ENCODE data around the gene GNAT3. TPM values are rescaled to one million over a fixed set of nuclear protein-coding genes. Genes with fewer than 3 reads are reported as not detected.

Gene GNAT3
- total RNA-seq, 1 donor from 2014 or later: not detected

GRCh38 chr7:80429181-80429580, 82.7 kb downstream of the GNAT3 start:
- no peak overlapping the region for H3K4me3 ChIP-seq (ENCODE audit: low read length in 3 of 3)

GRCh38 chr7:80428161-80429054, 83.5 kb downstream of the GNAT3 start:
- H3K4me1 ChIP-seq (ENCODE audit: control insufficient read depth in 3 of 3, insufficient read depth in 3 of 3, low read length in 3 of 3): no peaks in the 10 kb centered on the region
- H3K36me3 ChIP-seq (ENCODE audit: control insufficient read depth in 3 of 3, insufficient read depth in 3 of 3, low read length in 3 of 3): no peaks in the 10 kb centered on the region
- H3K27me3 ChIP-seq (ENCODE audit: control insufficient read depth in 3 of 3, insufficient read depth in 3 of 3, low read length in 3 of 3): no peaks in the 10 kb centered on the region
- no peaks in the 10 kb centered on the region for H3K9me3 ChIP-seq (ENCODE audit: control insufficient read depth in 3 of 3, low read length in 3 of 3)
- H3K9ac ChIP-seq (ENCODE audit: low read depth in 1 of 3, low read length in 3 of 3): no peak overlapping the region
- peak overlapping the region in 1 of 3 donors; percentile 57 for H3K4me3 ChIP-seq (ENCODE audit: low read length in 3 of 3)
- no peak overlapping the region for H3K27ac ChIP-seq (ENCODE audit: low read depth, low read length)

More at GRCh38 chr7:80429181-80429580, 82.7 kb downstream of the GNAT3 start:
- Histone ChIP-seq H3K27ac (ENCODE audit: low read depth, low read length) (no peak overlapping the region), H3K9ac (ENCODE audit: low read depth in 1 of 3, low read length in 3 of 3) (no peak overlapping the region), H3K4me1 (ENCODE audit: control insufficient read depth in 3 of 3, insufficient read depth in 3 of 3, low read length in 3 of 3) (no peaks in the 10 kb centered on the region), H3K9me3 (ENCODE audit: control insufficient read depth in 3 of 3, low read length in 3 of 3) (no peaks in the 10 kb centered on the region), H3K36me3 (ENCODE audit: control insufficient read depth in 3 of 3, insufficient read depth in 3 of 3, low read length in 3 of 3) (no peaks in the 10 kb centered on the region), H3K27me3 (ENCODE audit: control insufficient read depth in 3 of 3, insufficient read depth in 3 of 3, low read length in 3 of 3) (no peaks in the 10 kb centered on the region)

GRCh38 chr7:80427218-80427617, 84.6 kb downstream of the GNAT3 start:
- no peak overlapping the region for H3K4me3 ChIP-seq (ENCODE audit: low read length in 3 of 3)
- H3K9me3 ChIP-seq (ENCODE audit: control insufficient read depth in 3 of 3, low read length in 3 of 3): no peaks in the 10 kb centered on the region
- no peak overlapping the region for H3K27ac ChIP-seq (ENCODE audit: low read depth, low read length)
- H3K36me3 ChIP-seq (ENCODE audit: control insufficient read depth in 3 of 3, insufficient read depth in 3 of 3, low read length in 3 of 3): no peaks in the 10 kb centered on the region
- no peak overlapping the region for H3K9ac ChIP-seq (ENCODE audit: low read depth in 1 of 3, low read length in 3 of 3)
- H3K27me3 ChIP-seq (ENCODE audit: control insufficient read depth in 3 of 3, insufficient read depth in 3 of 3, low read length in 3 of 3): no peaks in the 10 kb centered on the region
- H3K4me1 ChIP-seq (ENCODE audit: control insufficient read depth in 3 of 3, insufficient read depth in 3 of 3, low read length in 3 of 3): no peaks in the 10 kb centered on the region

DNA sequence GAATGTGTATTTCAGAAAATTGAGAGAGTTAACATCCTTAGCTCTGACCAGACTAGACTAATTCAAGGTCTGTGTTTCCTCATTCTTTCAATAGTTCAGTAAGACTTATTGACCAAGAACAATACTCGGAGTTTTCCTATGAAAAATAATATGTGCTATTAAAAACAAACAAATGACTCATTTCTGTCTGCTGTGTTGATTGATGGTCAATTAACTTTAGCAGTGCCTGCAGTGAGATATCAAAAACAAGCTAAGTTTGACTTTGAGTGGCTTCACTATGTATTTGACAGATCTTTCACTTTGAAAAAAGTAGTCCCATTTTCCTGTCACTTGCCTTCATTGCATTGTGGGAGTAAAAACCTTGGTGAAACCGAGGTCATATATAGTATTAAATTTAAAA, 91.0 kb downstream of the GNAT3 start:
- Histone ChIP-seq H3K27me3 (ENCODE audit: control insufficient read depth in 3 of 3, insufficient read depth in 3 of 3, low read length in 3 of 3) (no peaks in the 10 kb centered on the region), H3K4me1 (ENCODE audit: control insufficient read depth in 3 of 3, insufficient read depth in 3 of 3, low read length in 3 of 3) (no peaks in the 10 kb centered on the region), H3K9me3 (ENCODE audit: control insufficient read depth in 3 of 3, low read length in 3 of 3) (no peaks in the 10 kb centered on the region), H3K36me3 (ENCODE audit: control insufficient read depth in 3 of 3, insufficient read depth in 3 of 3, low read length in 3 of 3) (no peaks in the 10 kb centered on the region), H3K9ac (ENCODE audit: low read depth in 1 of 3, low read length in 3 of 3) (no peak overlapping the region), H3K4me3 (ENCODE audit: low read length in 3 of 3) (no peak overlapping the region), H3K27ac (ENCODE audit: low read depth, low read length) (no peak overlapping the region)

DNA sequence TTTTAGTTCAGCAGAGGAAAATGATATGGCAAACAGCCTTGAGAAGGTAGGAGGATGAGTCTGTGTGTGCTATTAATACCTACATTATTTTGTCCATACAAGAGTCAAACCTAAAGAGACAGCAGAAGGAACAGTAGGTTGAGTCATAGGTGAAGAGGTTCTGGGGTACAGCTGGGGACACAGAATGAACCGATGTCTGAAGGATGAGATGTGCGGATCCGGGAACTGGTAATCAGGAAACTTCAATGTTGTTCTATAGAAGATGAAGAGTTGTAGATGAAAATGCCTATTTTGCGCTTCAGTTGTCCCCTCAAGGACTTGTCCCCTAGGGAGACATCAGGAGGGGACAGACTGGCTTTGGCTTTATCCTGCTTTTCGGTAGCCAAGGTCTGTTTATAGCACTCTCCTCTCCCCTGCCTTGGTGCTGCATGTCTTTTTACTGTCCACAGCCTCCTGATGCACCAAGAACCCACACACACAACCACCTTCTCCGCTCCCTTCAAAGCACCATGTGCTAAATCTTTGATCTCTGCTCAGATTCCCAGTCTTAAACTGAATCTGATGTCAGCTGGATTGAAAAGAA, 94.6 kb downstream of the GNAT3 start:
- Histone ChIP-seq H3K4me1 (ENCODE audit: control insufficient read depth in 3 of 3, insufficient read depth in 3 of 3, low read length in 3 of 3) (no peaks in the 10 kb centered on the region), H3K27ac (ENCODE audit: low read depth, low read length) (no peak overlapping the region), H3K4me3 (ENCODE audit: low read length in 3 of 3) (no peak overlapping the region), H3K9me3 (ENCODE audit: control insufficient read depth in 3 of 3, low read length in 3 of 3) (no peaks in the 10 kb centered on the region), H3K27me3 (ENCODE audit: control insufficient read depth in 3 of 3, insufficient read depth in 3 of 3, low read length in 3 of 3) (no peaks in the 10 kb centered on the region), H3K36me3 (ENCODE audit: control insufficient read depth in 3 of 3, insufficient read depth in 3 of 3, low read length in 3 of 3) (no peaks in the 10 kb centered on the region), H3K9ac (ENCODE audit: low read depth in 1 of 3, low read length in 3 of 3) (no peak overlapping the region)

DNA sequence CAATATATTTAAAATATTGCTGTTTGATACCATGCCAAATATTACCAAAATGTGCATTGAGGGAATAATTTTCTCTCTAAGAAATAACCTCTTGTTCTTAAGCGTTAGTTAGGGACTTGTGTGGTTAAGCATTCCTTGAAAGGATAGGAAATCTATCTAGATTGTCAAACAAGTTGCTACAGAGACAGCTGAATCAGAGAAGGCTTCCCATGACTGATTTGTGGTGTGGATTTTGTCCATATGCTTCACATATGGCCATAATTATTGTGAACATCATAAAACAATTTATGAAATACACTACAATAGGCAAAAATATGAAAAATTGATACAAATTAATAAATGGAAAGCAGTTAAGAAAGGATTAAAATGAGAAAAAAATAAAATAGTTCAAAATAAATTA, 96.3 kb downstream of the GNAT3 start:
- Histone ChIP-seq H3K27ac (ENCODE audit: low read depth, low read length) (no peak overlapping the region), H3K4me1 (ENCODE audit: control insufficient read depth in 3 of 3, insufficient read depth in 3 of 3, low read length in 3 of 3) (no peaks in the 10 kb centered on the region), H3K9me3 (ENCODE audit: control insufficient read depth in 3 of 3, low read length in 3 of 3) (no peaks in the 10 kb centered on the region), H3K27me3 (ENCODE audit: control insufficient read depth in 3 of 3, insufficient read depth in 3 of 3, low read length in 3 of 3) (no peaks in the 10 kb centered on the region), H3K9ac (ENCODE audit: low read depth in 1 of 3, low read length in 3 of 3) (no peak overlapping the region), H3K4me3 (ENCODE audit: low read length in 3 of 3) (no peak overlapping the region), H3K36me3 (ENCODE audit: control insufficient read depth in 3 of 3, insufficient read depth in 3 of 3, low read length in 3 of 3) (no peaks in the 10 kb centered on the region)

- Histone ChIP-seq H3K27ac (ENCODE audit: low read depth, low read length) (no peak overlapping the region), H3K9ac (ENCODE audit: low read depth in 1 of 3, low read length in 3 of 3) (no peak overlapping the region), H3K36me3 (ENCODE audit: control insufficient read depth in 3 of 3, insufficient read depth in 3 of 3, low read length in 3 of 3) (no peaks in the 10 kb centered on the region), H3K27me3 (ENCODE audit: control insufficient read depth in 3 of 3, insufficient read depth in 3 of 3, low read length in 3 of 3) (no peaks in the 10 kb centered on the region), H3K9me3 (ENCODE audit: control insufficient read depth in 3 of 3, low read length in 3 of 3) (no peaks in the 10 kb centered on the region), H3K4me3 (ENCODE audit: low read length in 3 of 3) (no peak overlapping the region), H3K4me1 (ENCODE audit: control insufficient read depth in 3 of 3, insufficient read depth in 3 of 3, low read length in 3 of 3) (no peaks in the 10 kb centered on the region)
Observed at GRCh38 chr7:80415114-80415513, 96.8 kb downstream of the GNAT3 start.

DNA sequence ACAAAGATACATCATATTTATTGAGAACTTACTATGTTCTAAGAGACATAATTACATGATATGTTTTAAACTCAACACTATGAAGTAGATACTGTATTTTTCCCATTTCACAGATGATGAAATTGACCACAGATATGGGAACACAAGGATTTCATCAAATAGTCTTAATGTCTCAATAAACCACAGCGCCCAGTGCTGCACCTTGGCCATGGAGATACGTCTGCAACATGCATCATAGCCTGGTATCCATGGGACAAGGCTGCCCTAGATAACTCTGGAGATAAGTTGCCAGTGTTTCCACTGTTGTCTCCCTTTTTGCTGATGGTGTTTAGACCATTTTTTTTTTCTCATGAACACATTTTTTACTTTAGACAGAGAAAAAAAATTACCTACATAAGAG, 97.5 kb downstream of the GNAT3 start:
- Histone ChIP-seq H3K27me3 (ENCODE audit: control insufficient read depth in 3 of 3, insufficient read depth in 3 of 3, low read length in 3 of 3) (no peaks in the 10 kb centered on the region), H3K27ac (ENCODE audit: low read depth, low read length) (no peak overlapping the region), H3K9ac (ENCODE audit: low read depth in 1 of 3, low read length in 3 of 3) (no peak overlapping the region), H3K4me1 (ENCODE audit: control insufficient read depth in 3 of 3, insufficient read depth in 3 of 3, low read length in 3 of 3) (no peaks in the 10 kb centered on the region), H3K36me3 (ENCODE audit: control insufficient read depth in 3 of 3, insufficient read depth in 3 of 3, low read length in 3 of 3) (no peaks in the 10 kb centered on the region), H3K9me3 (ENCODE audit: control insufficient read depth in 3 of 3, low read length in 3 of 3) (no peaks in the 10 kb centered on the region), H3K4me3 (ENCODE audit: low read length in 3 of 3) (no peak overlapping the region)

DNA sequence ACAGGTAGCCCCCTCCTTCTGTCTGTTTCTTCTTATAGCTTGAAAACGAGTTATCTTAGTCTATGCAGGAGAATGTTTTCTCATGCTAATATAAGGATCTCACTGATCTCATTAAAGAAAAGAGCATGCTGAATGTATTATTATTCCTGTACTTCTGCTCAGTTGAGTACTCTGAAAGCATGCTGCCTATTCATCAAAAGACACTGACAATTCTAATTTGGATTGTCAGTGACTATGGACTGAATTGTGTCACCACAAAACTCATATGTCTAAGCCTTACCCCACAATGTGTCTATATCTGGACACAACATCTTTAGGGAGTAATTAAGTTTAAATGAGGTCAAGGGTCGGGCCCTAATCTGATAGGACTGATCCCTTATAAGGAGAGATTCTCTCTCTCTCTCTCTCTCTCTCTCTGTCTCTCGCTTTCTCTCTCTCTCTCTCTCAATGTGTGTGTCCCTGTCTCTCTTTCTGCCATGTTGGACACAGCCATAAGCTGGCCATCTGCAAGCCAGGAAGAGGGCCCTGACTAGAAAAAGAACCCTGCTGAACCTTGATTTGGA, 98.4 kb downstream of the GNAT3 start:
- H3K36me3 ChIP-seq (ENCODE audit: control insufficient read depth in 3 of 3, insufficient read depth in 3 of 3, low read length in 3 of 3): no peaks in the 10 kb centered on the region
- H3K27ac ChIP-seq (ENCODE audit: low read depth, low read length): no peak overlapping the region
- no peaks in the 10 kb centered on the region for H3K4me1 ChIP-seq (ENCODE audit: control insufficient read depth in 3 of 3, insufficient read depth in 3 of 3, low read length in 3 of 3)
- H3K4me3 ChIP-seq (ENCODE audit: low read length in 3 of 3): no peak overlapping the region
- H3K27me3 ChIP-seq (ENCODE audit: control insufficient read depth in 3 of 3, insufficient read depth in 3 of 3, low read length in 3 of 3): no peaks in the 10 kb centered on the region
- H3K9ac ChIP-seq (ENCODE audit: low read depth in 1 of 3, low read length in 3 of 3): no peak overlapping the region
- H3K9me3 ChIP-seq (ENCODE audit: control insufficient read depth in 3 of 3, low read length in 3 of 3): no peaks in the 10 kb centered on the region

- Histone ChIP-seq H3K27ac (ENCODE audit: low read depth, low read length) (no peak overlapping the region), H3K9me3 (ENCODE audit: control insufficient read depth in 3 of 3, low read length in 3 of 3) (no peaks in the 10 kb centered on the region), H3K4me3 (ENCODE audit: low read length in 3 of 3) (no peak overlapping the region), H3K4me1 (ENCODE audit: control insufficient read depth in 3 of 3, insufficient read depth in 3 of 3, low read length in 3 of 3) (no peaks in the 10 kb centered on the region), H3K9ac (ENCODE audit: low read depth in 1 of 3, low read length in 3 of 3) (no peak overlapping the region), H3K36me3 (ENCODE audit: control insufficient read depth in 3 of 3, insufficient read depth in 3 of 3, low read length in 3 of 3) (no peaks in the 10 kb centered on the region), H3K27me3 (ENCODE audit: control insufficient read depth in 3 of 3, insufficient read depth in 3 of 3, low read length in 3 of 3) (no peaks in the 10 kb centered on the region)
Observed at GRCh38 chr7:80412842-80413241, 99.0 kb downstream of the GNAT3 start.

Measured in skeletal muscle tissue (tissue), 4 donors.